GM12864 (cell line): ENCODE measurements around the gene KRI1.
A peak's percentile ranks its signal among the peaks of the same experiment; 100 is the strongest.
"Not testable (repeated sequence)": the region's sequence is repeated elsewhere in the genome, so short reads cannot be mapped to it uniquely, and the experiment has no call there.

Experiments
- DNase-seq: peaks from one replicate; pipeline ENCODE4 v3.0.0-alpha.2; 2011; ENCODE audit warnings: low read depth
- H3K4me3 ChIP-seq: 2 replicates; pipeline ENCODE4 v1.5.1; 2011; ENCODE audit warnings: mild to moderate bottlenecking, low read depth, low read length, control low read depth
- CTCF ChIP-seq: IDR thresholded peaks from 2 replicates; pipeline ENCODE4 v1.5.1; 2011; ENCODE audit warnings: low read depth, mild to moderate bottlenecking, moderate library complexity, low read length, control low read depth, inconsistent platforms; ENCODE audit errors: missing control alignments

The KRI1 gene

GRCh38 chr19:10575011-10575716 lies 9.4 kb upstream of the KRI1 start:
- DNase-seq: no peak
- no peak for TF ChIP-seq CTCF
- H3K4me3 ChIP-seq: no peak overlapping the region

- no peak for TF ChIP-seq CTCF
- H3K4me3 ChIP-seq: no peak overlapping the region
- no peak for DNase-seq
Observed at GRCh38 chr19:10574462-10574861, 8.7 kb upstream of the KRI1 start.

- H3K4me3 ChIP-seq, DNase-seq: not testable (repeated sequence)
Observed at GRCh38 chr19:10573793-10574192, 8.0 kb upstream of the KRI1 start.

DNA sequence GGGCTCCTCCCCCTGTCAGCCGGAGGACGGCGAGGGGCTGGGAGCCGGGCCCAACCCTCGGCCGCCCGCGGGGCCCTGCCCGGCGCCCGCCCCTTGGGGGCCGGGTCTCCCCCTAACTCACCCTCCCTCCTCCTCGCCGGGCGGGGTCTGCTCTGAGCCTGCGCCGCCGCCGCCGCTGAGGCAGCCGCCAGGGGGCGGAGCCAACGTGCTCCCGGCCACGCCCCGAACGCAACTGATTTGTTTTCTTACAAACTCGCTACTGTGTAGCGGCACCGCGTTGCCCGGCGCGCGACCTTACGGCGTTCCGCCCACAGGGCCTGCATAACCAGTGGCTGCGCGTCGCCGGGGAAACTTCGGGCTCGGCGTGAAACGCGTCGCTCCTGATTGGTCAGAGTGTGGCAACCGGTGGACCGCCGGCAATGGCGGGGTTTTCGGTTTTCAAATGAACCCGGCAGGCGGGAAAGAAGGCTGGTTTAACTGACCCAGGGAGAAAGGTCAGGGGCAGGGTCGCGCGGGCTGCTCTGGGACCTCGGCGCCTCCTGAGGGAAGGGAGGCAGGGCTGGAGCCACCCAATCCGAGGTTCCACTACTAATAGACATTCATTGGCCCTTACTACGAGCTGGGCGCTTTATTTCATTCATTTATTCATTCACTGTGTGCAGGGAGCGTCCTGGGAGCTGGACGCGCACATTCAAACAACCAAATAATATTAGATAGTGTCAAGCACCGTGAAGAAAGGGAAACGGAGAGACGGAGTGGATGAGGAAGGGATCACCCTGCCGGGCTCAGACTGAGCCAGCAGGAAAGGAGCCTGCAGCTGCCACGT lies 3.2 kb upstream of the KRI1 start, which contains the start of gene CDKN2D:
Gene CDKN2D, minus strand, starts transcription at position 154 of the 826 bp plus-strand sequence. CDS start 326 bp downstream, outside the sequence.
- DNase-seq: peak; percentile 99
- H3K4me3 ChIP-seq: peak within 1 kb of the TSS; percentile 76

DNA sequence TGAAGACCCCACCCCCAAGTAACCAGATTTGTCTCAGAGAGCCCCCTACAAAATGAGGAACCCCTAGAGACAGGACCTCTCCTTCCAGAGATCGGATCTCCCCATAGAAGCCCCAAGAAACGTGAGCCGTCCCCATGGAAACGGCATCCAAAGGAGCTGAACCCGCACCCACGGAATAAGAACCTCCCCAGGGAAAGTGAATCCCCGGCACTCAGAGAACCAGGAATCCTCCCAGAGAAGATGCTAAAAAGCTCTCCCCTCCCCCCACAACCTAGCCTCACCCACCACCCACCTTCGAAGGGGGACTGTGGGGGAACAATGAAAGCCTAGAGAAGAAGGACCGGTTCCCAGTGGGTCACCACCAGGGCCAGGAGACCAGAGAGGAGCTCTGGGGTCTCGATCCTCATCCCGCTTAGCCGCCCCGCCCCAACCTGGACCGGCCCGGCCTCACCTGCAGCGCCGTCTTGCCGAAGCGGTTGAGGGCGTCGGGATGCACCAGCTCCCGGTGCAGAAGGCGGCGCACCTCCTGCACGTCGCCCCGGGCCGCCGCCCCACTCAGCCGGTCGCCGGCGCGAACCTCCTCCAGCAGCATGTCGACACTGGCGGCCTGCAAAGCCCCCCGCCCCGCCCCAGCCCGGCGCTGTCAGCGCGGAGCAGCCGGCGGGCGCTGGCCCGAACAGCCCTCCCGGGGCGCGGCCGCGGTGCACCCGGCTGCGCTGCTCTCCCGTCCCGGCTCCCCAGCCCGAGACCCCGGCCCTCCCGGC lies 2.4 kb upstream of the KRI1 start:
- peak; percentile 6 for TF ChIP-seq CTCF
- H3K4me3 ChIP-seq: peak overlapping the region; percentile 71
- no peak for DNase-seq

More for the DNA sequence above, 3.2 kb upstream of the KRI1 start, which contains the start of gene CDKN2D:
- TF ChIP-seq CTCF: no peak

DNA sequence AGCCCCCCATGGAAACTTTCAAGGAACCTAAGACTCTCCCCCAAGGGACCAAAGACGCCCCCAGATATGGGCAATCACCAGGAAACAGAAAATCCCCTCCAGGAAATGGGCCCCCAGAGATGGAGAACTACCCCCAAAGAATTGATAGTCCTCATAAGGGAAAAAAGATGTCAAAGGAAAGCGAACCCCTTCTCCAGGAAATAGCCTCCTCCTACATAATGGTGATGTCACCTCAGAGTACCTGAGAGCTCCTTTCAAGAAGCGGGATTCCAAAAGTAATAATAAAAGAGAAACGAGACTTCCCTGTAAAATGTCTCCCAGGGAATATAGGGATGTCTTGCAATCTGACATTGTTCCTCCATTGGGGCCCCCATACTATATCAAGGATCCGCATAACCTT lies 1.8 kb upstream of the KRI1 start:
- peak overlapping the region; percentile 71 for H3K4me3 ChIP-seq
- no peak for DNase-seq
- TF ChIP-seq CTCF: no peak
